AG04449 (cell line): Measurements from ENCODE around the gene MTSS2.

Experiments
- CTCF ChIA-PET: fragments of 350-600 bp; formaldehyde crosslinking; extraction: SDS; loops from one replicate; lab custom pipeline; 2021; ENCODE audit warnings: antibody characterized with exemption; lab: Yijun Ruan, JAX
- POLR2A ChIA-PET: fragments of 400-600, 350-600 bp; formaldehyde crosslinking; extraction: SDS; loops from one replicate; lab custom pipeline; 2020; ENCODE audit warnings: antibody characterized with exemption, inconsistent platforms; lab: Yijun Ruan, JAX
- DNase-seq: peaks from one replicate; pipeline ENCODE4 v3.0.0-alpha.2; 2010; ENCODE audit warnings: low read depth, low spot score
- H3K4me3 ChIP-seq: 2 replicates; pipeline ENCODE4 v1.5.1; 2011; ENCODE audit warnings: low read depth, mild to moderate bottlenecking, control low read depth, low read length
- TF ChIP-seq, protein P1 (sequence below): IDR thresholded peaks from one replicate; pipeline ENCODE4 v1.5.1; 2011; ENCODE audit warnings: mild to moderate bottlenecking, moderate library complexity, low read length, control low read depth, inconsistent platforms; ENCODE audit not compliant: insufficient read depth; ENCODE audit errors: missing control alignments

MTSS2 gene

DNA sequence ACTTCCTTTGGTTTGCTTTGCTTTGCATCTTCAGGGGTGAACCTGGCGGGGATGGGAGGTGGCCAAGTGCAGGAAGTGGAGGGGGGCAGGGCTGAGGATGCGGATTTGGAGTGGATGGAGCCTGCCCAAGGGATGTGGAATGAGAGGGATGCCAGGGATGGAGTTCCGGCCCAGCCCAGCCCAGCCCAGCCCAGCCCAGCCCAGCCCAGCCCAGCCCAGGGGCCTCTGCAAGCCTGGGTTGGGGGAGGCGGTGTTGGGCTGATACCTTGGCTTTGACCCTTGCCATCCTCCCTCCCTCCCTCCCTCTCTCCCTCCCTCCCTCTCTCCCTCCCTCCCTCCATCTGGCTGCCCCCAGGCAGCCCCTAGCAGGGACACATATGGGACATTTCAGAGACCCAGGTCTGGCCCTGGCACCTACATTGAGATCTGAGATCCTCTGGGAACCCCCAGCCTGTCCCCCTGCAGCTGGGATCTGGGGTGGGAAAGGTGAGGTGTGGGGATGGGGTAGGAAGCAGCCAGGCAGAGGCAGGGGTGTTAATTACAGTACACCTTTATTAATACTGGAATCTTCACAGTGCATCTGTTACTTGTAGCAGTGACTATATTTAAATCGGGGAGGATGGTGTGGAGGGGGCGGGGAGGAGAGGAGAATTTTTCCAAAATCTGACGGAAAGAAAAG is 25.0 kb downstream of the MTSS2 start:
- ChIA-PET CTCF (interaction anchor here (8.7 kb wide), 1 partner anchor 110 kb away, joined by 80 read pairs; no protein-coding TSS in a partner anchor), POLR2A (no interaction called here)
- DNase-seq: no peak
- no peak overlapping the region for H3K4me3 ChIP-seq
- TF ChIP-seq, protein P1, sequence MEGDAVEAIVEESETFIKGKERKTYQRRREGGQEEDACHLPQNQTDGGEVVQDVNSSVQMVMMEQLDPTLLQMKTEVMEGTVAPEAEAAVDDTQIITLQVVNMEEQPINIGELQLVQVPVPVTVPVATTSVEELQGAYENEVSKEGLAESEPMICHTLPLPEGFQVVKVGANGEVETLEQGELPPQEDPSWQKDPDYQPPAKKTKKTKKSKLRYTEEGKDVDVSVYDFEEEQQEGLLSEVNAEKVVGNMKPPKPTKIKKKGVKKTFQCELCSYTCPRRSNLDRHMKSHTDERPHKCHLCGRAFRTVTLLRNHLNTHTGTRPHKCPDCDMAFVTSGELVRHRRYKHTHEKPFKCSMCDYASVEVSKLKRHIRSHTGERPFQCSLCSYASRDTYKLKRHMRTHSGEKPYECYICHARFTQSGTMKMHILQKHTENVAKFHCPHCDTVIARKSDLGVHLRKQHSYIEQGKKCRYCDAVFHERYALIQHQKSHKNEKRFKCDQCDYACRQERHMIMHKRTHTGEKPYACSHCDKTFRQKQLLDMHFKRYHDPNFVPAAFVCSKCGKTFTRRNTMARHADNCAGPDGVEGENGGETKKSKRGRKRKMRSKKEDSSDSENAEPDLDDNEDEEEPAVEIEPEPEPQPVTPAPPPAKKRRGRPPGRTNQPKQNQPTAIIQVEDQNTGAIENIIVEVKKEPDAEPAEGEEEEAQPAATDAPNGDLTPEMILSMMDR: no peak

DNA sequence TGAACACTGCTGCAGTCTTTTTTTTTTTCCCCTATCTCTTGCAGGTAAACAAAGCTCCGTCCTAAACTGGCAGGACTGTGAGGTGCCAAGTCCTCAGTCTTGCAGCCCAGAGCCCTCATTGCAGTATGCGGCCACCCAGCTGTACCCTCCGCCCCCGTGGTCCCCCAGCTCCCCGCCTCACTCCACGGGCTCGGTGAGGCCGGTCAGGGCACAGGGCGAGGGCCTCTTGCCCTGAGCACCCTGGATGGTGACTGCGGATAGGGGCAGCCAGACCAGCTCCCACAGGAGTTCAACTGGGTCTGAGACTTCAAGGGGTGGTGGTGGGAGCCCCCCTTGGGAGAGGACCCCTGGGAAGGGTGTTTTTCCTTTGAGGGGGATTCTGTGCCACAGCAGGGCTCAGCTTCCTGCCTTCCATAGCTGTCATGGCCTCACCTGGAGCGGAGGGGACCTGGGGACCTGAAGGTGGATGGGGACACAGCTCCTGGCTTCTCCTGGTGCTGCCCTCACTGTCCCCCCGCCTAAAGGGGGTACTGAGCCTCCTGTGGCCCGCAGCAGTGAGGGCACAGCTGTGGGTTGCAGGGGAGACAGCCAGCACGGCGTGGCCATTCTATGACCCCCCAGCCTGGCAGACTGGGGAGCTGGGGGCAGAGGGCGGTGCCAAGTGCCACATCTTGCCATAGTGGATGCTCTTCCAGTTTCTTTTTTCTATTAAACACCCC is 25.7 kb downstream of the MTSS2 start:
- TF ChIP-seq, protein P1: no peak
- POLR2A ChIA-PET: interaction anchor here (1.1 kb wide), 1 partner anchor 9 kb away, joined by 5 read pairs; no protein-coding TSS in a partner anchor
- H3K4me3 ChIP-seq: no peak overlapping the region
- DNase-seq: no peak
- CTCF ChIA-PET: interaction anchor here (1.0 to 8.7 kb wide), 2 partner anchors 111 to 131 kb away, joined by 3 to 80 read pairs; no protein-coding TSS in a partner anchor

DNA sequence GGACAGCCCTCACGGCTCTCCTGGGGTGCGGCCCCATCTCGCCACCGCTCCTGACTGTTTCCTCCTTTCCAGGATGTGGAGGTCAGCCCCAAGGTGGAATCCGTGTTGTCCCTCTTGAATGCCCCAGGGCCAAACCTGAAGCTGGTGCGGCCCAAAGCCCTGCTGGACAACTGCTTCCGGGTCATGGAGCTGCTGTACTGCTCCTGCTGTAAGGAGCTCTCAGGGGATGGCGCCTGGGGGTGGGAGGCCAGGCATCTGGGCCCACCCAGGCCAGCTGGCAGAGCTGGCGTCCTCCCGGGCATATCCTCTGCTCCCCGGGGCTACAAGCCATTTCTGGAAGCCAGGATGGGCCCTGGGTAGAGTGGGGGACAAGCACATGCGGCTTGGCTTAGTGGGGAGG is 26.3 kb downstream of the MTSS2 start:
- no peak for DNase-seq
- no peak overlapping the region for H3K4me3 ChIP-seq
- POLR2A ChIA-PET: interaction anchor here (1.1 kb wide), 1 partner anchor 9 kb away, joined by 5 read pairs; no protein-coding TSS in a partner anchor
- CTCF ChIA-PET: interaction anchor here (1.0 to 8.7 kb wide), 3 partner anchors 10 to 131 kb away, joined by 3 to 80 read pairs (median 3); no protein-coding TSS in a partner anchor
- TF ChIP-seq, protein P1: no peak

DNA sequence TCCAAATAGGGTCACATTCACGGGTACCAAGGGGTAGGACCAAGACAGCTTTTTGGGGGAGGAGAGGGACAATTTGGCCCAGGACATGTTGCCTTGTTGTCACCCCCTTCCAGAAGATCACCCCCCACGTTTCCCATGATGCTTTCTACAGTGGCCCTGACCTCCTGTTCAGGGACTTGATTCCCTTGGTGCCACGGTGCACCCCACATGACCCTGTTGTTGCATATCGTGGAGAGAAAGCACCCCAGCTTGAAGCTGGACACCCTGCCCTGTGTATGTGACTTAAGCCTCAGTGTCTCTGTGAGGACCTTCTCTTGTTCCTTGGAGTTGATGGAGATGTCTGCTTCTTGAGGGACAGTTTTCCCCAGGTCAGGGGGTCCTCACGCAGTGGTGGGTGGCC is 26.9 kb downstream of the MTSS2 start:
- no peak overlapping the region for H3K4me3 ChIP-seq
- ChIA-PET CTCF (interaction anchor here (1.0 to 8.7 kb wide), 3 partner anchors 11 to 130 kb away, joined by 3 to 80 read pairs (median 3); no protein-coding TSS in a partner anchor), POLR2A (no interaction called here)
- DNase-seq: no peak
- TF ChIP-seq, protein P1: no peak

DNA sequence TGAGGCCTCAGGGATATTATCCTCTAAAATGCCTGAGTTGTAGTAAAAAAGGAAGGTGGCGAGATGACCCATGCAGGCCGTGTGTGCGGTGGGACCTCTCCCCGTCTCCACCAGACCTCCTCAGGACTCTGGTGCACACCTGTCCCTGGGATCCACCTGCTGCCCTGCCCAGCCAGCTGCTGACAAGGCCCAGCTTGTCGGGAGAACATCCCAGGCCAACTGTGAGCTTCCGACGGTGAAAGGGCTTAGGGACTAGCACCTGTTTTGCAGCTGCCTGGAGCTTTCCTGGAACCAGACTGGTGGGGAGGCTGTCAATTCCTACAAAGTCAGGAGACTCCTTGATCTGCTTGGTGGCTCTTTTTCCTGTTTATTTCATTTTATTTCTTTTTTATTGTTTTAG is 27.9 kb downstream of the MTSS2 start:
- CTCF ChIA-PET: interaction anchor here (8.7 kb wide), 1 partner anchor 113 kb away, joined by 80 read pairs; no protein-coding TSS in a partner anchor
- TF ChIP-seq, protein P1: no peak
- POLR2A ChIA-PET: no interaction called here

DNA sequence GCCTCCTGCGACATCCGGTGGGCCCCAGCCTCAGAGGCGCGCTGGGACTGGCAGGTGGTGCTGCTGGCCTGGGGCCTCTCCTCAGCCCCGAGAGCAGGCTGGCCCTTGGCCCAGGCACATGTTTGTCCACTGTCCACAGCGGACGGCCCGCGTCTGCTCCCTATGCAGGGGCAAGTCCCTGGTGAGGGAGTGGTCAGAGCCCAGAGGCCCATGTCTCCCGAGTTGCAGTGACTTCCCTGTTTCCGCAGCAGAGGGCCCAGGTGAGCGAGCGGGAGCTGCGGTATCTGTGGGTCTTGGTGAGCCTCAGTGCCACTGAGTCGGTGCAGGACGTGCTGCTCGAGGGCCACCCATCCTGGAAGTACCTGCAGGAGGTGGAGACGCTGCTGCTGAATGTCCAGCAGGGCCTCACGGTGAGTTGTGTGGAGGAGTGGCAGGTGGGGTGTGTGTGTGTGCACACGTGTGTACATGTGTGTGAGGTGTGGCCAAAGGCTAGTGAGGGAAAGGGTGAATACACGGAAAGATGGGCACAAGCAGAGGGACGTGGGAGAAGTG is 29.1 kb downstream of the MTSS2 start:
- CTCF ChIA-PET: interaction anchor here (1.0 to 8.7 kb wide), 2 partner anchors 11 to 114 kb away, joined by 3 to 80 read pairs; no protein-coding TSS in a partner anchor
- TF ChIP-seq, protein P1: no peak
- no peak for DNase-seq
- H3K4me3 ChIP-seq: no peak overlapping the region
- POLR2A ChIA-PET: no interaction called here

More for the DNA sequence above, 27.9 kb downstream of the MTSS2 start:
- H3K4me3 ChIP-seq: no peak overlapping the region
- no peak for DNase-seq
